Breast epithelium (tissue), 3 donors: Measurements from ENCODE around the gene WWOX.

Experiments
- POLR2A ChIP-seq: fragments of 450-650 bp; IDR thresholded peaks from one replicate; pipeline ENCODE4 v1.6.1; 2016; ENCODE audit warnings: antibody characterized with exemption, mild to moderate bottlenecking, moderate library complexity
- POLR2AphosphoS5 ChIP-seq, 3 donors: sonication (generic); formaldehyde crosslinking; IDR thresholded peaks; one replicate each; pipeline ENCODE4 v1.6.1; 2017; ENCODE audit warnings: antibody characterized with exemption in 3 of 3
- TF ChIP-seq, protein P1 (sequence below), 3 donors: fragments of 450-650 bp; IDR thresholded peaks; one replicate each; pipeline ENCODE4 v1.5.1; 2016 to 2017; ENCODE audit warnings: antibody characterized with exemption in 3 of 3, mild to moderate bottlenecking in 3 of 3, moderate library complexity in 3 of 3

DNA sequence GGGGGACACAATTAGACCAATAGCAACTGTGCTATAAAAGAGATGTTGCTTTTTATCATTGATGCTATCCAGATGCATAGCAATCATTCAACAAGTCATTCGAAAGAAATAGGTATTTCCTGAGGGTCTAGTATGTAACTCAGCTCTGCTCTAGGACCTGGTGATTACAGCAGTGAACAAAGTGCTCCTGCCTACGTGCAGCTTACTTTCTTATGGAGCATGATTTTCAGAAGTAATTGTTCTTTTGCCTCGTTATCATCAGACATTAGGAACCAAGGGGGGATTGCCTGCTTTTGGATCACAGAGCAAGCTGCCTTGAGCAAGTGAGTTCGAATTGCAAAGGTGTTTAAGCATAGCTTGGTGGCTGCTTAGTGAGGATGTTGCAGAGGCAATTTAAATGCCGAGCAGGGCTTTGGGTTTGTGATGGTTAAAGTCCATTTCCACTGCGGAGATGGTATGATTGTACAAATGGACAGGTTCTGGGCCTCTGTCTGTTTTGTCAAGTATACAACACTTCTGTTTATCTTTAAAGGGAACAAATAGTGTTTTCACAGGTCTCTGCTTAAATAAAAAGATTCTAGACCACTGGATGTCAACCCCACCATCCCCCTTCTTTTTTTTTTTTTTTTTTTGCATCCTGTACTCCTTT lies 41.5 kb downstream of the WWOX start:
- TF ChIP-seq POLR2AphosphoS5 (IDR thresholded peaks at IDR 0.05) (no peak), POLR2A (no peak)
- TF ChIP-seq, protein P1, sequence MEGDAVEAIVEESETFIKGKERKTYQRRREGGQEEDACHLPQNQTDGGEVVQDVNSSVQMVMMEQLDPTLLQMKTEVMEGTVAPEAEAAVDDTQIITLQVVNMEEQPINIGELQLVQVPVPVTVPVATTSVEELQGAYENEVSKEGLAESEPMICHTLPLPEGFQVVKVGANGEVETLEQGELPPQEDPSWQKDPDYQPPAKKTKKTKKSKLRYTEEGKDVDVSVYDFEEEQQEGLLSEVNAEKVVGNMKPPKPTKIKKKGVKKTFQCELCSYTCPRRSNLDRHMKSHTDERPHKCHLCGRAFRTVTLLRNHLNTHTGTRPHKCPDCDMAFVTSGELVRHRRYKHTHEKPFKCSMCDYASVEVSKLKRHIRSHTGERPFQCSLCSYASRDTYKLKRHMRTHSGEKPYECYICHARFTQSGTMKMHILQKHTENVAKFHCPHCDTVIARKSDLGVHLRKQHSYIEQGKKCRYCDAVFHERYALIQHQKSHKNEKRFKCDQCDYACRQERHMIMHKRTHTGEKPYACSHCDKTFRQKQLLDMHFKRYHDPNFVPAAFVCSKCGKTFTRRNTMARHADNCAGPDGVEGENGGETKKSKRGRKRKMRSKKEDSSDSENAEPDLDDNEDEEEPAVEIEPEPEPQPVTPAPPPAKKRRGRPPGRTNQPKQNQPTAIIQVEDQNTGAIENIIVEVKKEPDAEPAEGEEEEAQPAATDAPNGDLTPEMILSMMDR (IDR thresholded peaks at IDR 0.05) = no peak
